KMS-11 (cell line): Measurements from ENCODE around the gene CASK.

Source experiments
- H2AFZ ChIP-seq: fragments of 200-600 bp; sonication (generic); 2 replicates; pipeline ENCODE4 v1.6.1; 2016; ENCODE audit warnings: antibody characterized with exemption, mixed run types, low read depth
- H3K27ac ChIP-seq: fragments of 200-600 bp; sonication (generic); 2 replicates; pipeline ENCODE4 v1.6.1; 2016; ENCODE audit warnings: mild to moderate bottlenecking, mixed run types
- H3K27me3 ChIP-seq: fragments of 200-600 bp; sonication (generic); 2 replicates; pipeline ENCODE4 v1.6.1; 2017; ENCODE audit warnings: mild to moderate bottlenecking, low read depth, mixed run types, moderate library complexity; ENCODE audit not compliant: insufficient read depth
- H3K36me3 ChIP-seq: fragments of 200-600 bp; sonication (generic); 2 replicates; pipeline ENCODE4 v1.6.1; 2017; ENCODE audit warnings: mild to moderate bottlenecking, mixed run types; ENCODE audit not compliant: insufficient read depth
- H3K4me1 ChIP-seq: fragments of 200-600 bp; sonication (generic); 2 replicates; pipeline ENCODE4 v1.6.1; 2016; ENCODE audit warnings: mild to moderate bottlenecking, low read depth, mixed run types; ENCODE audit not compliant: poor library complexity, severe bottlenecking
- H3K4me2 ChIP-seq: fragments of 200-600 bp; sonication (generic); 2 replicates; pipeline ENCODE4 v1.7.0; 2016; ENCODE audit warnings: mild to moderate bottlenecking, mixed run types
- H3K4me3 ChIP-seq: fragments of 200-600 bp; sonication (generic); IDR thresholded peaks from 2 replicates; pipeline ENCODE4 v1.6.1; 2017; ENCODE audit warnings: low read depth, low read length, mixed read lengths; ENCODE audit not compliant: insufficient read depth
- H3K79me2 ChIP-seq: fragments of 200-600 bp; sonication (generic); 2 replicates; pipeline ENCODE4 v1.6.1; 2016; ENCODE audit warnings: low read depth, mixed run types; ENCODE audit not compliant: insufficient read depth
- H3K9ac ChIP-seq: fragments of 200-600 bp; sonication (generic); 2 replicates; pipeline ENCODE4 v1.6.1; 2016; ENCODE audit warnings: mild to moderate bottlenecking, mixed run types
- H4K20me1 ChIP-seq: fragments of 200-600 bp; sonication (generic); 2 replicates; pipeline ENCODE4 v1.6.1; 2016; ENCODE audit warnings: mild to moderate bottlenecking, mixed run types; ENCODE audit not compliant: insufficient read depth
- CTCF ChIP-seq: fragments of 200-600 bp; sonication (generic); conservative IDR thresholded peaks from 2 replicates; pipeline ENCODE4 v1.6.1; 2017; ENCODE audit warnings: low read depth, mild to moderate bottlenecking, antibody characterized with exemption, low read length, moderate library complexity, mixed read lengths

Gene CASK

GRCh38 chrX:41695426-41695825, 227.9 kb downstream of the CASK start:
- TF ChIP-seq CTCF: no peak
- H3K79me2 ChIP-seq: no peaks in the 10 kb centered on the region
- no peak overlapping the region for H2AFZ ChIP-seq
- H3K4me2 ChIP-seq: no peak overlapping the region
- no peaks in the 10 kb centered on the region for H3K27me3 ChIP-seq
- no peaks in the 10 kb centered on the region for H3K36me3 ChIP-seq
- H3K27ac ChIP-seq: no peak overlapping the region
- no peak overlapping the region for H3K9ac ChIP-seq
- H4K20me1 ChIP-seq: no peaks in the 10 kb centered on the region
- no peak overlapping the region for H3K4me3 ChIP-seq
- H3K4me1 ChIP-seq: no peaks in the 10 kb centered on the region

GRCh38 chrX:41693024-41693423, 230.3 kb downstream of the CASK start:
- TF ChIP-seq CTCF: no peak
- Histone ChIP-seq H3K4me2 (no peak overlapping the region), H3K79me2 (no peaks in the 10 kb centered on the region), H4K20me1 (no peaks in the 10 kb centered on the region), H3K9ac (no peak overlapping the region), H3K4me3 (no peak overlapping the region), H3K27me3 (no peaks in the 10 kb centered on the region), H3K4me1 (no peaks in the 10 kb centered on the region), H3K27ac (no peak overlapping the region), H3K36me3 (no peaks in the 10 kb centered on the region), H2AFZ (no peak overlapping the region)

- Histone ChIP-seq H3K4me3 (no peak overlapping the region), H3K79me2 (no peaks in the 10 kb centered on the region), H3K4me1 (no peaks in the 10 kb centered on the region), H2AFZ (no peak overlapping the region), H3K9ac (no peak overlapping the region), H3K27ac (no peak overlapping the region), H4K20me1 (no peaks in the 10 kb centered on the region), H3K4me2 (no peak overlapping the region), H3K36me3 (no peaks in the 10 kb centered on the region), H3K27me3 (no peaks in the 10 kb centered on the region)
- TF ChIP-seq CTCF: no peak
Observed at GRCh38 chrX:41692162-41692749, 231.1 kb downstream of the CASK start.

GRCh38 chrX:41689711-41690110, 233.6 kb downstream of the CASK start:
- Histone ChIP-seq H3K4me2 (no peak overlapping the region), H3K27me3 (no peaks in the 10 kb centered on the region), H3K36me3 (no peaks in the 10 kb centered on the region), H4K20me1 (no peaks in the 10 kb centered on the region), H3K4me3 (no peak overlapping the region), H3K9ac (no peak overlapping the region), H3K27ac (no peak overlapping the region), H3K79me2 (no peaks in the 10 kb centered on the region), H3K4me1 (no peaks in the 10 kb centered on the region), H2AFZ (no peak overlapping the region)
- no peak for TF ChIP-seq CTCF
